SH-SY5Y (cell line): Measurements from ENCODE around the gene RCAN2.

Source experiments
- GATA2 ChIP-seq: IDR thresholded peaks from 2 replicates; pipeline ENCODE4 v1.6.1; 2011; ENCODE audit warnings: mild to moderate bottlenecking, low read depth, low read length
- GATA3 ChIP-seq: IDR thresholded peaks from 2 replicates; pipeline ENCODE4 v1.6.1; 2011; ENCODE audit warnings: low read depth, mild to moderate bottlenecking, low read length, moderate library complexity

GRCh38 chr6:46491201-46491627, at the start of gene RCAN2:
- TF ChIP-seq GATA2, result no peak
- no peak for TF ChIP-seq GATA3
